ENCODE measurements around the gene IL1RAPL2.
"Not testable (repeated sequence)": the region's sequence is repeated elsewhere in the genome, so short reads cannot be mapped to it uniquely, and the experiment has no call there.

The IL1RAPL2 gene

GRCh38 chrX:104670051-104670450 is 104.1 kb downstream of the IL1RAPL2 start:
- no peak for DNase-seq (ENCODE audit: low read depth)

- DNase-seq (ENCODE audit: low read depth): not testable (repeated sequence)
Observed at GRCh38 chrX:104677517-104677916, 111.5 kb downstream of the IL1RAPL2 start.

- no peak for DNase-seq (ENCODE audit: low read depth)
Observed at GRCh38 chrX:104679175-104679574, 113.2 kb downstream of the IL1RAPL2 start.

GRCh38 chrX:104681214-104681613 is 115.2 kb downstream of the IL1RAPL2 start:
- no peak for DNase-seq (ENCODE audit: low read depth)

DNA sequence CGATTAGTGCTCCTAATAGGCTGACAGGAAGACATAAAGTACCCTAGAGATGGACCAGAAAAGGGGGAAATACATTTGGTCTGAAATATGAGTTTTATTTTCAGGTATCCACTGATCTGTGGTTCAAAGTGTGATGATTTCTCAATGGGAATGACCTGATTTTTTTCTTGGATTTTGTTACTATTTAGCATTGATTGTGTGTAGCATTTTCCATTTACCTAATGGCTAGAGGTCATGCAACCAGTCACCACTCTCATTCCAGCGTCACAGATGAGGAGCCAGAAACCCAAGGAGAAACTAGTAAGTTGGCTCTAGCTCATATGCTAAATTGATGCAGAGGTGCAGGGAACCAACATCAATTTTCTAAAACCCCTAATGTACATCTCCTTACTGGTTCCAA is 118.1 kb downstream of the IL1RAPL2 start:
- no peak for DNase-seq (ENCODE audit: low read depth)

DNA sequence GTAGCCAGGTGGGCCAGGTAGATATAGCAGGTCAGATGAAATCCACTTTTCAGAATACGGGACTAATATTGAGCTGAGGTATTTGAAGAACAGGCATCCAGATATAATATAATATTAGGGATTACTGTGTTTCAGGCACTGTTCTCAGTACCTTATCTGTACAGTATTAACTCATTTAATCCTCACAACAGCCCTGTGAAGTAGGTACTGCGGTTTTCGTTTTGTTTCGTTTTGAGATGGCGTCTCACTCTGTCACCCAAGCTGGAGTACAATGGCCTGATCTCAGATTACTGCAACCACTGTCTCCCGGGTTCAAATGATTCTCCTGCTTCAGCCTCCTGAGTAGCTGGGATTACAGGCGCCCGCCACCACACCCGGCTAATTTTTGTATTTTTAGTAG is 129.6 kb downstream of the IL1RAPL2 start:
- DNase-seq (ENCODE audit: low read depth): no peak

GRCh38 chrX:104696667-104697066 is 130.7 kb downstream of the IL1RAPL2 start:
- no peak for DNase-seq (ENCODE audit: low read depth)

- no peak for DNase-seq (ENCODE audit: low read depth)
Observed at GRCh38 chrX:104697294-104697693, 131.3 kb downstream of the IL1RAPL2 start.

GRCh38 chrX:104707042-104707441 is 141.0 kb downstream of the IL1RAPL2 start:
- DNase-seq (ENCODE audit: low read depth): no peak

DNA sequence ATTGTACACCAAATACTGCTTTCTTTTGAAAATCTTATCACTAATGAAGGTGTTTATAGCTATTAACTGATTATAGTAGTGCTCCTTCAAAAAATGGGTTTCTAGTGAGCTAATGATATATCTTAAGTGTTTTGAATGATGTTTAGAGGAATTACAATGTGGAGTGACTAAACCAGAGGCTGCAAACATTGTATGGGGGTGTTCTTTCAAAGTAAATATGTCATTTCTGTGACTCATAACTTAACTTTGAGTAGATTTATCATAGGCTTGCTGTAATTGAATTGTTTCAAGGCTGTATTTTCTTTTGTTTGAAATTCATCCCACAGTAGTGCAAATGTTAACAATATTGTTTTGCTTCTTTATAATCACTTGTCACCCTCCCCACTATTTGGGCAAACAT is 141.6 kb downstream of the IL1RAPL2 start:
- no peak for DNase-seq (ENCODE audit: low read depth)

GRCh38 chrX:104712515-104712914 is 146.5 kb downstream of the IL1RAPL2 start:
- no peak for DNase-seq (ENCODE audit: low read depth)

- no peak for DNase-seq (ENCODE audit: low read depth)
Observed at GRCh38 chrX:104721854-104722253, 155.9 kb downstream of the IL1RAPL2 start.

- no peak for DNase-seq (ENCODE audit: low read depth)
Observed at GRCh38 chrX:104728456-104728855, 162.5 kb downstream of the IL1RAPL2 start.

DNA sequence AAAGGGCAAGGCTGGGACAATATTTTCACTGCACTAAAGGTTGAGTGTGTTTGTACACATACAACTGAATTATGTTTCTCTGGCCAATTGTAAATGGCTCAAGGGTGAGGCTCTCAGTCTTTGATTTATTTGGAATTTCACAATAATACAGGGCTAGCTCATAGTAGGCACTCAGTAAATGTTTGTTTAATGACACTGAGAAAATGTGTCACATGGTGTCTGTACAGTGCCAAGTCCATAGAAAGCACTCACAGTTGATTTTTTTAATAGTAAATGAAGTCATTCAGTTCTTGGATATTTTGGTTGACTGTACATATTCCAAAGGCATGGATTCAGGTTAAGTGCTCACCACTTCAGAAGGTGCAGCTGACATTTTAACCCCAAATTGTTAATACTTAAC is 176.4 kb downstream of the IL1RAPL2 start:
- DNase-seq (ENCODE audit: low read depth): no peak

- no peak for DNase-seq (ENCODE audit: low read depth)
Observed at GRCh38 chrX:104745152-104745551, 179.2 kb downstream of the IL1RAPL2 start.

DNA sequence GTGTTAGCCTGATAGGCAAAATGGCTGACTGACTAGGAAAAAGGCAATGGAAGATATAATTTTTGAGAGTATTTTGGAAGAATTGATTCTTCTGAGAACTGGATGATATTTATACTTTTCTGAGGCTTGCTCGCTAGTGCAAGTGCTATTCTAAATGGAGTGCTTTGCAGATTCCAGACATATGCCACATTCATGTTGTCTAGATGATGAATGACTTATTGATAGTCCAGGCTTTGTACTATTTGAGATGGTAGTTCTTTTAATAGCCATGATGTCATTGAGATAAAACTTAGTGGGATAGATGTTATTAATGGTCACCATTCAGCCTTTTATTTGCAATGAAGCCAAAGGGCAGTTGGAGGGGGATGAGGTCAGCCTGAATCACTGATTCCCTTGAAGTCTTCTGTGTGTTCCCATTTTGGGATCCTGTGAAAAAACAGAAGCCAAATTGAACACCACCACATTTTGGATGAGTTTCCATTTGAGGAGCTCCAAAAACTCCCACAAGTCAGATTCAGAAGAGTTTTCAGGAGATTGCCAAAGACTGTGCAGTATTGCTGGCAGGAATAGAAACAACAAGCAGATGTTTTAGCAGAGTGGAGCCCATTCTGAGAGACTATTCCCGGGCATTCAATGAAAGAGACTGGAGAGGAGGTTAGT is 184.1 kb downstream of the IL1RAPL2 start:
- no peak for DNase-seq (ENCODE audit: low read depth)

GRCh38 chrX:104762641-104763040 is 196.6 kb downstream of the IL1RAPL2 start:
- no peak for DNase-seq (ENCODE audit: low read depth)

DNA sequence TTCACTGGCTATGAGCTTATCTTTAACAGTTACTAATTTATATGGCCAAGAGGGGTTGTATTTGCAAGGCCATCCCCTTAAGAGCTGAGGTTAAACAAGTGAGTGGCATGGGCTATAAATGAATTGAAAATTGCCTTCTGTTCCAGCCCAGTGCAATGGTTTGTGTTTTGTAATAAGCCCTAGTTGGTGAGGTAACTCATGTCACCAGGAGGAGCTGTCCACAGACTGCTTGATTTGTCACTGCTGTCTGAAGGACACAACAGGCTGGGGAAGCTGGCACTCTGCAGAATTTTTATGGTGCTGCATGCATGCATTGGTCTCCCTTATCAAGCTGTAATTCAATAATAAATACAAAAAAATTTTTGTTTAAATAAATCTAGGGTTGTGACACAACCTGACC is 223.8 kb downstream of the IL1RAPL2 start:
- DNase-seq (ENCODE audit: low read depth): no peak

- DNase-seq (ENCODE audit: low read depth): no peak
Observed at GRCh38 chrX:104795804-104796203, 229.8 kb downstream of the IL1RAPL2 start.

DNA sequence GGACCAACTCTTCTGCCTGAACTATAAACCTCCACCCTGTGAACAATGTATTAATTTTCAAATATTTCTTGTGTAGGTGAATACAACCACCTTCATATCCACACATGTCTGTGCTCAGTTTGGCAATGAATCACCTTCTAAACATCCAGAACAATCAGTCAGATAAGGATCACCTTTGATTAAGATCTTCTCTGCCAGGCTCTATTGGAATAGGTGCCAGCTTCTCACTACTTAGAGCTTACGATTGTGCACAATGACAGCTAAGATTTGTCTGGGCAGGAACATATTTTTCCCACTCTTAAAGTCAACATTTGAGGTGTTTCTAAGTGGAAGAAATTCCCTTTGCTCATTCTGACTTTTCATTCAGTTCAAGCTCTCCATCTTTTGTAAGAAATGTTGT is 237.2 kb downstream of the IL1RAPL2 start:
- no peak for DNase-seq (ENCODE audit: low read depth)

- no peak for DNase-seq (ENCODE audit: low read depth)
Observed at GRCh38 chrX:104806346-104806745, 240.3 kb downstream of the IL1RAPL2 start.

- no peak for DNase-seq (ENCODE audit: low read depth)
Observed at GRCh38 chrX:104833401-104833800, 267.4 kb downstream of the IL1RAPL2 start.

DNA sequence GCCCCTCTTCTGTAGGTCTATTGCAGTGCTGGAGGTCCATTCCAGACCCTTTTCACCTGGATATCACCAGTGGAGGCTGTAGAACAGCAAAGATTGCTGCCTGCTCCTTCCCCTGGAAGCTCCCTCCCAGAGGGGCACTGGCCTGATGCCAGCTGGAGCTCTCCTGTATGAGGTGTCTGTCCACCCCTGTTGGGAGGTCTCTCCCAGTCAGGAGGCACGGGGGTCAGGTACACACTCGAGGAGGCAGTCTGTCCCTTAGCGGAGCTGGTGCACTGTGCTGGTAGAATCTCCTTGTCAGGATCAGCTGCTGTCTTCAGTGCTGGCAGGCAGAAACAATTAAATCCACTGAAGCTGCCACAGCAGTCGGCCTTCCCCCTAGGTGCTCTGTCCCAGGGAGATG is 276.6 kb downstream of the IL1RAPL2 start:
- no peak for DNase-seq (ENCODE audit: low read depth)

- DNase-seq (ENCODE audit: low read depth): no peak
Observed at GRCh38 chrX:104852241-104852640, 286.2 kb downstream of the IL1RAPL2 start.

DNA sequence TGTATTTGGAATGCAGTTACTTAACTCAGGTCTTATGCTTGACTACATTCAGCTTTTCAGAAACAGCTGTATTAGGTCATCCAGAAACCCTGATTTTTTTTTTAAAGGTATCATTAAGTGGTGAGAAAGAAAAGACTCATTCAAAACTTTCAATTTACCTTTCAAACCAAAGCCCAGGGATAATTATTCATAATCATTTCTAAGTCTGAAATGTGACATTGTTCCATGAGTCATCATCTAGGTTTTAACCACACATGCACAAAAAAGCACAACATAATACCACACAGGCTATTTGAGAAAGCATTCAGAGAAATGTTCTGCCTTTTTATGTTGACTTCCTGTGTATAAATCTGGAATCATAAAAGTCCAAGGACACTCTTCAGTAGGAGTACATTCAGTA is 288.2 kb downstream of the IL1RAPL2 start:
- DNase-seq (ENCODE audit: low read depth): no peak
